HL-60/S4 (cell line): ENCODE data around the gene BHLHE23.
"Not testable (repeated sequence)": the region's sequence is repeated elsewhere in the genome, so short reads cannot be mapped to it uniquely, and the experiment has no call there.

Experiments used
- in situ Hi-C: fragments of 300-500 bp; cut with MboI; formaldehyde crosslinking; loops from 2 replicates; pipeline ENCODE4 v1.14.3; 2022; ENCODE audit warnings: low sequenced_read_pairs

Gene BHLHE23

GRCh38 chr20:62962221-62962879 is 44.4 kb downstream of the BHLHE23 start:
- in situ Hi-C loops = no loop called here

GRCh38 chr20:62961799-62962198 is 45.0 kb downstream of the BHLHE23 start:
- in situ Hi-C loops = no loop called here

GRCh38 chr20:62961310-62961783 is 45.4 kb downstream of the BHLHE23 start:
- in situ Hi-C loops = no loop called here

GRCh38 chr20:62960446-62961309 is 46.1 kb downstream of the BHLHE23 start:
- in situ Hi-C loops = not testable (repeated sequence)

GRCh38 chr20:62959998-62960436 is 46.7 kb downstream of the BHLHE23 start:
- in situ Hi-C loops = no loop called here

- in situ Hi-C loops = no loop called here
Measured at GRCh38 chr20:62959101-62959971, 47.4 kb downstream of the BHLHE23 start.

- in situ Hi-C loops = no loop called here
Measured at GRCh38 chr20:62958388-62959100, 48.2 kb downstream of the BHLHE23 start.

GRCh38 chr20:62957136-62958117 is 49.3 kb downstream of the BHLHE23 start:
- in situ Hi-C loops = no loop called here

- in situ Hi-C loops = no loop called here
Measured at GRCh38 chr20:62956387-62957135, 50.2 kb downstream of the BHLHE23 start.
